MV-4-11 (cell line): ENCODE results near the gene FBXW9.
"Not testable (repeated sequence)": the region's sequence is repeated elsewhere in the genome, so short reads cannot be mapped to it uniquely, and the experiment has no call there.

ENCODE experiments used
- DNase-seq: peaks from one replicate; lab custom pipeline; 2025; lab: John Stamatoyannopoulos, UW

Gene FBXW9

GRCh38 chr19:12652219-12652618 lies 44.2 kb downstream of the FBXW9 start:
- no peak for DNase-seq

- DNase-seq, result no peak
Measured at GRCh38 chr19:12649941-12650340, 46.5 kb downstream of the FBXW9 start.

DNA sequence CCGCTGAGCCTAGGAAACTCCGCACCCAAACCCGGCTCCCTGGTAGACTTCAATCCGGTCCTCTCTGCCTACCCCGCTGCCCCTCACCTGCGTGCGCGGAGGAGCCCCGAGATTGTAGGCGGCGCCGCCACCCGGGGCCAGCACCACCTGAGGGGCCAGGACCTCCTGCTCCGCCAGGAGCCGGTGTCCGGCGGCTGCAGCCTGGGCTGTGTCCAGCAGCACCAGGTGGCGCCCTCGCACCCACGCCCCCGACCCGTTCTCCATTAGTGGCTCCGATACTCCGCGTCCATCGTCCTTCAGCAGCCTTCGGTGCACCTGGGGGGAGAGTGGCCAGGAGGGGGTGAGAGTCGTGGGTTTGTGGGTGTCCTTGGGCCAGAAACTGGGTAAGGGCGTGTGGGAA lies 48.3 kb downstream of the FBXW9 start:
- no peak for DNase-seq

DNA sequence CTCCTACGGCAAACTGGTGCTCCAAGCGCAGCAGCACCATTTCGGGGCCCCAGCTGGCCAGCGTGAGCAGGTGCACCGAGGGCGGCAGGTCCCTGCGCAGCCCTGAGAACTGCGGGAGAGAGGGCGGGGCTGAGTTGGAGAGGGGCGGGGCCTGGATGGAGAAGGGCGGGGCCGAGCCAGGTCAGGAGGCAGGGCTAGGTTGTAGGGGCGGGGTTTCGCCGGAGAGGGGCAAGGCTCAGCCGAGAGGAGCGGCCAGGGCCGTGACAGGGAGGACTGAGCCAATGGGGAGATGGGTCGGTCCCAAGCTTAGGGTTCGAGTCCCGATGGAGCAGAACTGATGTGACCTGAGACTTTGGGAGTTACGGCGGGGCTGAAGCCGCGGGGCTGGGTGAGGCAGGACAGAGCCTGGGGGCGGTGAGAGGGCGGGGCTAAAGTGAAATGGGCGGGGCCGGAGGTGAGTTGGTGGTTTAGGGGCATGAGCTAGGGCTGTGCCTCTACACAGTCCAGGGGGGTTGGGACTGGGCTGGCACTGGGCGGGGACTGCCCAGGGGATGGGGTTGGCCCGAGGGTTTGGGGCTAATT lies 48.9 kb downstream of the FBXW9 start:
- DNase-seq, result no peak

DNA sequence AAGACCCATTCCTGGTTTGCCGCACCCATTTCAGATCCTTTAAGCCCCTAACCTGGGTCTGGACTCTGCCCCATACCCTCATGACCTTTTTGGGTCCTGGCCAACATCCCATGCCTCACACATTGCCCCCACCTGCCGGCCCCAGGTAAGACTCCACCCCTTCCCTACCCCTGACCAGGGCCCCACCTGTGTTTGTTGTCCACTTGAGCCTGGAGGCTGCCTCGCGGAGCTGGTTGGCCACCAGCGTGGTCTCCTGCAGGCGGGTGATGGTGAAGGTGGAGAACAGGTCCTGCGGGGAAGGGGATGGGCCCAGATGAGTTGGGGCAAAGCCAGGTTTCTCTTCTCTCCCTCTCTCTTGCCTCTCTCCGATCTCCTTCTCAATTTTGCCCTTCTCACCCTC lies 49.4 kb downstream of the FBXW9 start:
- no peak for DNase-seq

DNA sequence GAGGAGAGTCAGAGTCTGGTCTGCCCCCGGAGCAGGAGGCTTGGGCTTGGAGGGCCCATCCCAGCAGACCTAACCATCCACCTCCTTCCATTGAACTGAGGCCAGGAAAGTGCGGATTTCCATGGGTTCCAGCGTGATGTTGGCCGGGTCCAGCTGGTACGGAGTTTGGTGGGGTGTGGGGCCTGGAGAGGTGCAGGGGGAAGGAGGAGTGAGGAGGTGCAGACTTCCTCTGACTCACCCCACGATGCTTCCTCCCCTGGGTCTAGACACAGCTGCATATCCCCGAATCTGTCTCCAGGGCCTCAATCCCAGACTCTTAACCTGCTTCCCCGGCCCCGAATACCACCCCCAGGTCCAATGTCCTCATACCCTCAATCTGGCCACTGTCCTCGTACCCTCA lies 49.9 kb downstream of the FBXW9 start:
- no peak for DNase-seq

GRCh38 chr19:12643716-12644115 lies 52.7 kb downstream of the FBXW9 start:
- DNase-seq, result not testable (repeated sequence)

GRCh38 chr19:12642506-12642905 lies 53.9 kb downstream of the FBXW9 start:
- DNase-seq, result no peak

DNA sequence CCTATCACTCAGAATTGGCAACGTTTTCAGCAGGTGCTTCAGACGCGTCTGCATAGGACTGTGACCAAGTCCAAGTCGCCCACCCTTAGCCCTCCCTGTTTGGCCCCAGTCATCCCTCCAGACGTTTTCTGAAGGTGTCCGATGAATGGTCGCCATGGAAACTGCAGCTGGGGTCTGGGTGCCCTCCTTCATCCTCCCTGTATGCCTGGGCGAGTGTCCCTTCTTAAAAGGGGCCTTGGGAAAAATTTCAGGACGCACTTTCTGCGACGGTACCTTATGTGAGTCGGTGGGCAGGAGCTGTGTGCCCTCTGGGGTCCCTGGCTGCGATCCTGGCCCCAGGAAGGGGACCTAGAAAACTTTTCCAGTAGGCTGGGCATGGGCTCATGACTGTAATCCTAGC lies 55.0 kb downstream of the FBXW9 start:
- no peak for DNase-seq

DNA sequence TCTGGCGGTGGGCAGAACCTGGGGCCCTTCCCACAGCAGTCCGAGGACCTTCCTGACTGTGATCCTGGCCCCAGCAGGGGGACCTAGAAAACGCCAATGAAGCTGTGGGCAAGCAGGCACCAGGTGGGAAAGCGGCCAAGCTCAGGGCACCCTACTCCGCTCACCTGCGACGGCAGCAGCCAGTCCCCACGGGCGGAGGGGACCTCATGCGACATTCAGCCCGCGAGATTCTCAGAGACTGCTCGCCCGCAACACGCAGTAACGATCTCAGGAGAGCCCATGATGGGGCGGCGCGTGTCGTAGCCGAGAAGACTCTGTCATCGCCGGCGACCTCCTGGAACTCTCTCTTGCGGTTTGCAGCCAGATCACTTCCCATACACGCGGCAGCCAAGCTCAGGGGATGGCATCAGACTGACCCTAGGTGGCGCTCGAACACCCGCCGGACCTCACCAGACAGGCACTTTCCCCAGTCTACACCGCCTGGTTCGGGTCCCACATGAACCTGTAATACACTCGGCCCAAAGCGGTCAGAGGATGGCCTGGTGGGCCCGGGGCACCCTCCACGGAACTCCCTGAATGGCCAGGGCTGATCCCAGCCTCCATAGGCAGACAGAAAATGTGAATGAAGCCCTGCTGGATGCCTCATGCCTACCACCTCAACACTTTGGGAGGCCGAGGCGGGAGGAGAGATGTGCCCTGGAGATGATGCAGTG lies 56.4 kb downstream of the FBXW9 start:
- DNase-seq, result peak; percentile 84
